HepG2 (cell line): ENCODE measurements around the gene PLA2G2E. TPM values are rescaled to one million over a fixed set of nuclear protein-coding genes. Genes with fewer than 3 reads are reported as not detected.

Experiments
- ATAC-seq: fragments of 200-7000 bp; cut with Tn5 transposase; 3 replicates; pipeline ENCODE4 v1.9.1; 2020; ENCODE audit warnings: mild to moderate bottlenecking, moderate library complexity
- BruUV-seq: library from RNA; stranded (reverse); fragments of 400-500 nt; replicated peaks from 2 replicates; lab custom pipeline; 2021; lab: Mats Ljungman, UMichigan
- CTCF ChIA-PET: fragments of 300-600 bp; formaldehyde crosslinking; extraction: SDS; loops from one replicate; lab custom pipeline; 2021; ENCODE audit warnings: low total read pairs, inconsistent platforms, low intra/inter-chr PET ratio; lab: Yijun Ruan, JAX
- POLR2A ChIA-PET: fragments of 350-600 bp; sonication (Branson Sonifier 250); formaldehyde crosslinking; loops from one replicate; lab custom pipeline; 2020; ENCODE audit warnings: antibody characterized with exemption, inconsistent platforms; lab: Yijun Ruan, JAX
- DNase-seq: peaks from one replicate; pipeline ENCODE4 v3.0.0-alpha.2; 2015; ENCODE audit warnings: low spot score
- FAIRE-seq: peaks from 3 replicates; lab custom pipeline; 2011; peaks lifted over from hg19 to GRCh38; lab: Jason Lieb, UNC
- H2AFZ ChIP-seq: one replicate; pipeline ENCODE4 v1.6.1; 2011; ENCODE audit warnings: low read length, inconsistent platforms
- H3K27ac ChIP-seq: fragments of 300-600 bp; 3 replicates; pipeline ENCODE4 v1.8.0; 2011; ENCODE audit warnings: mixed run types, mild to moderate bottlenecking, mixed read lengths, low read length, inconsistent platforms; ENCODE audit not compliant: insufficient read depth; ENCODE audit errors: extremely low read length
- H3K27me3 ChIP-seq, 2 experiments: fragments of 200-600 bp in 1 of 2; 2 replicates in 1 of 2; 3 replicates in 1 of 2; pipeline versions ENCODE4 v1.6.0 to v1.8.0; 2011; ENCODE audit warnings: low read length in 2 of 2, mild to moderate bottlenecking in 2 of 2, moderate library complexity in 2 of 2, inconsistent platforms in 1 of 2; ENCODE audit not compliant: insufficient read depth in 2 of 2, control insufficient read depth in 1 of 2
- H3K36me3 ChIP-seq, 2 experiments: fragments of 200-600 bp in 1 of 2; replicated peaks in 1 of 2; 2 replicates in 1 of 2; 3 replicates in 1 of 2; pipeline versions ENCODE4 v1.5.1 to v1.8.0; 2011; ENCODE audit warnings: low read length in 2 of 2, inconsistent platforms in 1 of 2; ENCODE audit not compliant: insufficient read depth in 2 of 2, control insufficient read depth in 1 of 2
- H3K4me1 ChIP-seq: 2 replicates; pipeline ENCODE4 v1.5.1; 2012; ENCODE audit warnings: low read length, inconsistent platforms; ENCODE audit not compliant: insufficient read depth
- H3K4me2 ChIP-seq: 2 replicates; pipeline ENCODE4 v1.6.0; 2011; ENCODE audit warnings: low read depth, low read length, inconsistent platforms
- H3K4me3 ChIP-seq, 3 experiments: fragments of 200-600 bp in 1 of 3; sonication (generic), shearing (Covaris generic) in 1 of 3; replicated peaks in 1 of 3; 2 replicates each; pipeline ENCODE4 v1.5.1; 2011 to 2016; ENCODE audit warnings: low read length in 3 of 3, inconsistent platforms in 2 of 3, low read depth in 2 of 3, mild to moderate bottlenecking in 2 of 3, control low read depth in 1 of 3, mixed read lengths in 1 of 3; ENCODE audit not compliant: insufficient read depth in 1 of 3
- H3K79me2 ChIP-seq: one replicate; pipeline ENCODE4 v1.6.1; 2011; ENCODE audit warnings: low read length, inconsistent platforms; ENCODE audit not compliant: insufficient read depth
- H3K9ac ChIP-seq: 2 replicates; pipeline ENCODE4 v1.6.0; 2011; ENCODE audit warnings: mild to moderate bottlenecking, low read depth, low read length, inconsistent platforms; ENCODE audit not compliant: insufficient read depth
- H3K9me3 ChIP-seq: 2 replicates; pipeline ENCODE4 v1.5.1; 2012; ENCODE audit warnings: mild to moderate bottlenecking, low read length
- H4K20me1 ChIP-seq: 2 replicates; pipeline ENCODE4 v1.6.0; 2011; ENCODE audit warnings: inconsistent platforms, mild to moderate bottlenecking, low read length, moderate library complexity; ENCODE audit not compliant: insufficient read depth
- CSRNP1 ChIP-seq: sonication (generic); formaldehyde crosslinking; IDR thresholded peaks from 2 replicates; pipeline ENCODE4 v1.8.1; 2023; ENCODE audit warnings: mild to moderate bottlenecking, missing genetic modification reagents
- IRF2 ChIP-seq: IDR thresholded peaks from 2 replicates; pipeline ENCODE4 v1.6.1; 2018; ENCODE audit warnings: missing genetic modification reagents, missing compliant biosample characterization
- MAFF ChIP-seq: IDR thresholded peaks from 2 replicates; pipeline ENCODE4 v1.6.1; 2011; ENCODE audit warnings: low read depth, low read length, improper control_type of control experiment
- MAFK ChIP-seq, 2 experiments: IDR thresholded peaks in 1 of 2; conservative IDR thresholded peaks in 1 of 2; 2 replicates each; pipeline ENCODE4 v1.6.1; 2011; ENCODE audit warnings: improper control_type of control experiment in 2 of 2, low read length in 2 of 2
- MIER3 ChIP-seq: IDR thresholded peaks from 2 replicates; pipeline ENCODE4 v1.6.1; 2016; ENCODE audit warnings: missing compliant biosample characterization, borderline replicate concordance
- STAG1 ChIP-seq: sonication (generic); formaldehyde crosslinking; IDR thresholded peaks from 2 replicates; pipeline ENCODE4 v1.4.0; 2020; ENCODE audit warnings: missing genetic modification reagents
- ZNF607 ChIP-seq: sonication (generic); formaldehyde crosslinking; IDR thresholded peaks from 2 replicates; pipeline ENCODE4 v1.5.1; 2020; ENCODE audit warnings: missing genetic modification reagents, mild to moderate bottlenecking, borderline replicate concordance
- WGBS: methylation state at CpG from one replicate; pipeline ENCODE4 v1.1.6; 2017; ENCODE audit warnings: low lambda C conversion rate; 5-methylcytosine and 5-hydroxymethylcytosine counted together
- in situ Hi-C: cut with HindIII; loops from 2 replicates; pipeline ENCODE4 v1.10.0; 2017; ENCODE audit warnings: low pct_unique_long_range_greater_than_20kb; ENCODE audit not compliant: extremely low pct_ligation_motif_present
- intact Hi-C: fragments of 100-400 bp; cut with micrococcal nuclease; formaldehyde crosslinking; loops from one replicate; pipeline ENCODE4 v1.10.0; 2022; ENCODE audit not compliant: unreplicated experiment
- polyA plus RNA-seq, 8 experiments: library from polyadenylated mRNA; depleted of rRNA in 3 of 8; stranded (reverse) in 7 of 8; unstranded in 1 of 8; fragments of >200 nt; fragmentation: Illumina TruSeq in 4 of 8; extraction: Trizol in 4 of 8; gene quantifications; 2 replicates each; pipeline versions ENCODE4 v1.2.1 to v1.2.3, GENCODE V29; 2011 to 2016; ENCODE audit warnings: low read depth in 4 of 8, missing spikeins in 1 of 8, mixed read lengths in 1 of 8; ENCODE audit not compliant: insufficient read depth in 1 of 8
- total RNA-seq, 5 experiments: library from RNA; depleted of rRNA; stranded (reverse); fragments of >200 nt; fragmentation: Illumina TruSeq; extraction: Trizol; gene quantifications; 2 replicates each; pipeline ENCODE4 v1.2.3, GENCODE V29; 2016; ENCODE audit warnings: low read depth in 1 of 5

The PLA2G2E gene
- total and polyA plus RNA-seq, 2 of the 13 experiments (the other 11 are each of a cell fraction or from before 2014, with no cell fraction given): not detected

DNA sequence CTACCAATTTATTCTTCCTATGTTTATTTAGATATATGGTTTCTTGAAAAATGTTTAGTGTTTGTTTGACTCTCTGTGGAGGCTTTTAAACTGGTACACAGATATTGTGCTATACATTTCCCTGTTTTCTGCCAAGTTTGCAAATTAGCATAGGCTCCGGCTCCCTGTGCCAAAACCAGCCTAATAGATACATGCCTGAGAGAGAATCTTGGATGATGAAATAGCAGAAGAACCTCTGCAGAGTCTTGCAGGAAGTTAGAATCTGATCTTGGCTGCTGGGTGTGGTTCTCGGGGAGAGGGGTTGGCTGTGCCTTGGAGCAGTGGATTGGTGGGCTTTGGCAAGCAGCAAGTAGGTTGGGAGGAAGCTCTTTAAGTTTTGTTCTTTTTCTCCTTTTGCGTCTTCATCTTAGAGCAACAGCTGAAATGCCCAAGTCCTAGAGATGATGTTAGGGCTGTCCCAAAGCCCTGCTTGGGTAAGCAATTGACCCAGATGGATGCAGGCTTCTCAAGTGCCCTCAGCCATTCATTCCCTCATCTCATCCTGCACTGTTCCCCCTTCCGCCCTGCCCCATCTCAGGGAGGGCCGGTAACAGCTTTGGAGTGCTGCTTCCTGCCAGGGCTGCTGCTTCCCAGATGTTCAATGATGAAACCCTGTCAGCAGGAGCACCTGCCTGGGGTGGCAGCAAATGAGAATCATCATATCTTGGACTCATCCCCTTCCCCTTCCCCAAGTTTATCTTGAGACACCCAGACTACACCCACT lies 46.7 kb upstream of the PLA2G2E start:
- TF ChIP-seq MIER3: no peak
- TF ChIP-seq MAFK (conservative IDR thresholded peaks at IDR 0.05 in 1 of 2, IDR thresholded peaks at IDR 0.05 in 1 of 2; ENCODE audit: low read length in 2 of 2): peak; percentile 41 to 47; a peak in 2 of 4 replicates
- peak; percentile 30; the same call in 1 of the 2 replicates for TF ChIP-seq MAFF
- no peak for TF ChIP-seq CSRNP1
- TF ChIP-seq IRF2: no peak
- TF ChIP-seq ZNF607: no peak
- no peak for TF ChIP-seq STAG1 (CRISPR knock-in tag)
- in situ Hi-C loops: loop anchor here (5.0 to 10.0 kb wide), 3 partner anchors 48 to 225 kb away; partner anchors contain the start of gene PLA2G2E
- CTCF ChIA-PET: no interaction called here
- WGBS: 93% methylated on average over 5 of the region's 5 CpGs
- Histone ChIP-seq H3K36me3 (no peaks in the 10 kb centered on the region), H3K4me2 (no peak overlapping the region), H3K27ac (no peak overlapping the region), H3K4me3 (no peak overlapping the region), H2AFZ (no peak overlapping the region), H3K79me2 (no peaks in the 10 kb centered on the region), H4K20me1 (no peaks in the 10 kb centered on the region), H3K4me1 (peaks cover 19% of the 10 kb centered on the region), H3K27me3 (no peaks in the 10 kb centered on the region), H3K9me3 (no peaks in the 10 kb centered on the region), H3K9ac (no peak overlapping the region)
- FAIRE-seq: no peak
- intact Hi-C loops: no loop called here
- ATAC-seq: no peak
- BruUV-seq: no TSS peak
- POLR2A ChIA-PET: no interaction called here
- no peak for DNase-seq
